Nucleus accumbens (tissue), 56 donors: ENCODE measurements around the gene HYAL2.
"Not testable (repeated sequence)": the region's sequence is repeated elsewhere in the genome, so short reads cannot be mapped to it uniquely, and the experiment has no call there.

ENCODE experiments used
- DNase-seq, 56 donors: peaks; one replicate each; lab custom pipeline; 2025; lab: John Stamatoyannopoulos, UW

Gene HYAL2

GRCh38 chr3:50275141-50275995 lies 47.2 kb downstream of the HYAL2 start:
- DNase-seq = no peak

GRCh38 chr3:50274371-50275104 lies 48.0 kb downstream of the HYAL2 start:
- DNase-seq = peak in 26 of 56 donors; percentile 10 to 66 (median 33)

- no peak for DNase-seq
These were observed 48.9 kb downstream of the HYAL2 start for GRCh38 chr3:50273689-50274065.

- DNase-seq = peak in 52 of 56 donors; percentile 37 to 92 (median 80)
These were observed 49.4 kb downstream of the HYAL2 start for GRCh38 chr3:50272911-50273688.

GRCh38 chr3:50272538-50272910 lies 50.0 kb downstream of the HYAL2 start:
- DNase-seq = not testable (repeated sequence)

GRCh38 chr3:50271314-50271936 lies 51.1 kb downstream of the HYAL2 start:
- DNase-seq = no peak

GRCh38 chr3:50270422-50271224 lies 51.9 kb downstream of the HYAL2 start:
- DNase-seq = peak in 10 of 56 donors; percentile 15 to 53 (median 26)

- peak in 1 of 56 donors; percentile 42 for DNase-seq
These were observed 52.5 kb downstream of the HYAL2 start for GRCh38 chr3:50269977-50270413.

GRCh38 chr3:50269460-50269859 lies 53.1 kb downstream of the HYAL2 start:
- no peak for DNase-seq

GRCh38 chr3:50268703-50269451 lies 53.7 kb downstream of the HYAL2 start, which contains the start of gene SEMA3B:
TSS of gene SEMA3B (plus strand) at chr3:50269147. CDS start at chr3:50269241, 94 bp downstream.
- peak in 34 of 56 donors; percentile 21 to 76 (median 53) for DNase-seq

GRCh38 chr3:50268276-50268675 lies 54.3 kb downstream of the HYAL2 start:
- peak in 1 of 56 donors; percentile 36 for DNase-seq
